HG03108 (cell line): ENCODE results near the gene ACOX1.
"Not testable (repeated sequence)": the region's sequence is repeated elsewhere in the genome, so short reads cannot be mapped to it uniquely, and the experiment has no call there.

Source experiments
- ATAC-seq: cut with Tn5 transposase; IDR thresholded peaks from one replicate; pipeline ENCODE4 v1.9.1; 2021; ENCODE audit warnings: moderate library complexity; ENCODE audit not compliant: unreplicated experiment

ACOX1 gene

DNA sequence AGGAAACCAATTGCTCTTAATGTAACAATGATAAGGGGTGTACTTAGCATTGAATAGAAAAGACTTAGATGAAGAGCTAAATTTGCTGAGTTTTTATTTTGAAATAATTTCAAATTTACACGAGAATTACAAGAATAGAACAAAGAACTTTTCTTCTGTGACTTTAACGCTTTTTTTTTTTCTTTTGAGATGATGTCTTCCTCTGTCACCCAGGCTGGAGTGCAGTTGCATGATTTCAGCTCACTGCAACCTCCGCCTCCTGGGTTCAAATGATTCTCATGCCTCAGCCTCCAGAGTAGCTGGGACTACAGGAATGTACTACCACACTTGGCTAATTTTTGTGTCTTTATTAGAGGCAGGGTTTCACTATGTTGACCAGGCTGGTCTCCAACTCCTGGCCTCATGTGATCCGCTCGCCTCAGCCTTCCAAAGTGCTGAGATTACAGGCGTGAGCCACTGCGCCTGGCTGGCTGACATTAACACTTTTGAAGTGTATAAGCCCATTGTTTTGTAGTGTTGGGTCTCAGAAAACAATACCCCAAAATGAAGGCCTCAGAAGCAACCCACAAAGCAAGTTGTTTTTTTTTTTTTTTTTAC, 2.2 kb upstream of the ACOX1 start:
- ATAC-seq: no peak

DNA sequence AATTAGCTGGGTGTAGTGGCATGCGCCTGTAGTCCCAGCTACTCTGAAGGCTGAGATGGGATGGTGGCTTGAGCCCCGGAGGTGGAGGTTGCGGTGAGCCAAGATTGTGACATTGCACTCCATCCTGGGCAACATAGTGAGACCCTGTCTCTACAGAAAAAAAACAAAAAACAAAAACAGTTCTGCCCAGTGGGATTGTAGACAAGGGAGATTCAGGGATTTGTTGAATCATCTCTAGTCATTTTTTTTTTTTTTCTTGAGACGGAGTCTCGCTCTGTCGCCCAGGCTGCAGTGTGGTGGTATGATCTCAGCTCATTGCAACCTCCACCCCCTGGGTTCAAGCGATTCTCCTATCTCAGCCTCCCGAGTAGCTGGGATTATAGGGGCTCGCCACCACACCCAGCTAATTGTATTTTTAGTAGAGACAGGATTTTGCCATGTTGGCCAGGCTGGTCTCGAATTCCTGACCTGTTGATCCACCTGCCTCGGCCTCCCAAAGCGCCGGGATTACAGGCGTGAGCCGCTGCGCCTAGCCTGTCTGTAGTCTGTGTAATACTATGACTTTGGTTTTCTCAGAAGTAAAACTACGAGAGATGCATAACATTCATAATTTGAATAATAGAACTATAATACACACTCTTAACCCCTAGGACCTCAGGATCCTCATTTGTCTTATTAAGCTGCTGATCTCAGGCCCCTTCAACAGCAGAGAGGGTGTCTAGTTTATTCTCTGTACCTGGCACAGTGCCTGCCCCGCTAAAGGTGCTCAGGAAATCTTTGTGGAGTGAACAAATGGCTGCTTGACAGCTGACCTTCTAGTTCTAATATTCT, 1.4 kb upstream of the ACOX1 start:
- no peak for ATAC-seq

DNA sequence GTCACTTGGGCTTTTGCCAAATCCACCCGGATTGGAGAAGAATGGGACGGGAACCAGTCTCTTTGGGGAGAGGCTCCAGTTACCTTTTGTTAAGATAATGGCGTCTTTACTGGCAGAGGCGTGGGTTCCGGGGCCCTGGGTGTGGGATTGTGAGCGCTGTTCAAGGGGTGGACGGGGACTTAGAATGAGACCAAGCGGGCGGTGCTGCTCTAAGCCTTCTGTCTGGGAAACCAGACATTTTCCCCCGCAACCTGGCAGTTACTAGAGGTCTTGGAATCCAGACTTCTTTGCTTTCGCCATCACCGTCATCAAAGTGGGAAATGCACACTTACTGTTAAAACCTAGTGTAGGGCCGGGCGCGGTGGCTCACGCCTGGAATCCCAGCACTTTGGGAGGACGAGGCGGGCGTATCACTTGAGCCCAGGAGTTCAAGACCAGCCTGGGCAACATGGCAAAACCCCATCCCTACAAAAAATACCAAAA, 780 bp upstream of the ACOX1 start:
- ATAC-seq: no peak

DNA sequence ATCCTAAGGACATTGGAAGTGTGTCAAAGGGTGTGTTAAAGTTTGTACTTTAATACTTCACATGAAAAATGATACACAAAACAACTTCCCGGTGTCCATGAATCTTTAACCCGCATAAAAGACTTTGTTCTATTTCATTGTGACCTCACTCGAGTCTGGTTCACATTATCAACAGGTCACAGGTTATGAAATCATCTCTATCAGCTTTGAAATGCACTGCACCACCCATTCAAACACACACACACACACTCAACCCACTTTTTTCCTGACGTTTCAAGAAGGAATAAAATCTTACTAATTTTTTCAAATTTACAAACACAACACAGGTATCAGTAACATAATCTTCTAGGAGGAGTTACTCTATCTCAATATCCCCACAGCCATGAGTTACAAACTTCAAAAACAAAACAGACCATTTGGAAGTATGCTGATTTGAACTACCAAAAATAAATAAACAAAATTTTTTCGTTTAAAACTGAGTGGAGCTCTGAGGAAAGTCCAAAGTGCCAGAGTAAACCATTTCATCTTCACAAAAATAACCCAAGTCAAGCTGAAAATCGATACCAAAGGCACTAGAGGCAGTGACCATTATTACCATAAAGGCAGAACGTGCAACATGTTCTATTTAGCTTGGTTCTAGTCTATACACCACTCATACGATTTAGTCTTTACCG, 2.7 kb downstream of the ACOX1 start:
- ATAC-seq: no peak

DNA sequence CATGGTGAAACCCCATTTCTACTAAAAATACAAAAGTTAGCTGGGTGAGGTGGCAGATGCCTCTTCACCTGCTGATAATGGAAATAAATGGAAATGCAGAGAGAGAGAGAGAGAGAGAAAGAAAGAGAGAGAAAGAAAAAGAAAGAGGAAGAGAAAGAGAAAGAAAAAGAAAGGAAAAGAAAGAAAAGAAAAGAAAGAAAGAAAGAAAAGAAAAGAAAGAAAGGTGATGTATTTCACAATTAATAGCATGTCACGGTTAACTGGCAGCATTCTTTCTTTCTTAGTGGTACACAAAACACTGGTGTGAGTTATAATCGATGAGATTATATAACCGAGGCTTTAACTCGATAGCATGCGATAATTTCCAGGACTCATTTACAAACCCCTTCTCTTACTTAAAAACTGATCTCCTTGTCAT, 3.2 kb downstream of the ACOX1 start:
- no peak for ATAC-seq

DNA sequence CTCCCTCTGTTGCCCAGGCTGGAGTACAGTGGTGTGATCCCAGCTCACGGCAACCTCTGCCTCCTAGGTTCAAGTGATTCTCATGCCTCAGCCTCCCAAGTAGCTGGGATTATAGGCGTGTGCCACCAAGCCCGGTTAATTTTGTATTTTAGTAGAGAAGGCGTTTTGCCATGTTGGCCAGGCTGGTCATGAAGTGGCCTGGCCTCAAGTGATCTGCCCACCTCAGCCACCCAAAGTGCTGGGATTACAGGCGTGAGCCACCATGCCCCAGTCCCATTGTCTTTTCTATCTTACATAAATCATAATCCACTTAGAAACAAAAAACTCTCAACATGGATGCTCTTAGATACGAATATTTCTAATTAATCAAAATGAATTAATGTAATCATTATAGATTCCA, 3.8 kb downstream of the ACOX1 start:
- ATAC-seq: not testable (repeated sequence)

DNA sequence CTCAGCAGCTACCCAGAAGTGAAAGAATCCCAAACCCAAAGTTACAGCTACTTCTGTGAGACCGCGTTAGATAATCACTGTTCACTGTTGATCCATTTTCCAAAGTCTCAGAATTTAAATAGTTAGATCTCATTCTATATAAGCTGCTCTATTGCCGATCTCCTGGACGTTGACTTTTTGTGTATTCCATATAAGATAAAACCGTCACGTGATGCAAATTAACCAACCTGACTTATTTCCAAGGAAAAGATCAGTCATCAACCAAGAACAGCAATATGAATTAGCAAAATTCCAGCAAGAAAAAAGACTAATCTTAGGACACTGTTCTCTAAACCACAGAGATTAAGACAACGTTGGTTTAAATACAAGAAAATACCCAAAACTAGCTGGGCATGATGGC, 8.3 kb downstream of the ACOX1 start:
- ATAC-seq: no peak

DNA sequence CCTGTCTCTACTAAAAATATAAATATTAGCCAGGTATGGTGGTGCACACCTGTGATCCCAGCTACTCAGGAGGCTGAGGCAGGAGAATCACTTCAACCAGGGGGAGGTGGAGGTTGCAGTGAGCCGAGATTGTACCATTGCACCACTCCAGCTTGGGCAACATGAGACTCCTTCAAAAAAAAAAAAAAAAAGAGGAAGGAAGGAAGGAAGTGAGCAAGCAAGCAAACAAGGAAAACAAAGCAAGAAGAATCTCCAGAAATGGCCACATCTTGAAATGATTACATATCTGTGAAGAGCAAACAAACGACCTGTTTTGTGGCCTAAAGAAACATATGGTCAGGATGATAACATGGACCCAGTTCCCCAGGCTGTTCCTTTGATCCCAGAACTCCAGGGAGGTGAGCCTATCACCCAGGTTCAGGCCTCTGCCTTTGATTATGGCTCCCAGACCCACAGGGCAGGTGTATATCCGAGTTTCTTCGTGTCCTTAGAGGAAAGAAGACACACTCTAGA, 8.9 kb downstream of the ACOX1 start:
- ATAC-seq: no peak

DNA sequence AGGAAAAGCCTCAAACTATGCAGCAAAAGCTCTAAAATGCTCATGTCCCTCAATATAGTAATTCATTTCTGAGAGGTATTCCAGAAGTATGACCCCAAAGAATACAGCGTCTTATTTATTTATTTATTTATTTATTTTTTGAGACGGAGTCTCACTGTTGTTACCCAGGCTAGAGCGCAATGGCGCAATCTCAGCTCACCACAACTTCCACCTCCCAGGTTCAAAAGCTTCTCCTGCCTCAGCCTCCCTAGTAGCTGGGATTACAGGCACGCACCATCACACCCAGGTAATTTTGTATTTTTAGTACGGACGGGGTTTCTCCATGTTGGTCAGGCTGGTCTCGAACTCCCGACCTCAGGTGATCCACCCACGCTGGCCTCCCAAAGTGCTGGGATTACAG, 9.9 kb downstream of the ACOX1 start:
- ATAC-seq: not testable (repeated sequence)

DNA sequence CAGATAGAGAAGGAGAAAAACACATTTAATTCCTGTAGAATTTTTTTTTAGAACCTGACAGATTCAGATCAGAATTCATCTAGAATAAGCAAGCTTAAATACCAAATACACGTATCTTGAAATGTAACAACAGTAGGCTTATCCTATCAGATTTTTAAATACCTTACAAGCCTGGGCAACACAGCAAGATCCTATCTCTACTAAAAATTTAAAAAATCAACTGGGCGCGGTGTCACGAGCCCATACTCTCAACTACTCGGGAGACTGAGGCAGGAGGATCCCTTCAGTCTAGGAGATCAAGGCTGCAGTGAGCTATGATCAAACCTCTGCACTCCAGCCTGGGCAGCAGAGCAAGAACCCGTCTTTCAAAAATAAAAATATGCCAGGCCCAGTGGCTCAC, 13.5 kb downstream of the ACOX1 start:
- ATAC-seq: no peak

DNA sequence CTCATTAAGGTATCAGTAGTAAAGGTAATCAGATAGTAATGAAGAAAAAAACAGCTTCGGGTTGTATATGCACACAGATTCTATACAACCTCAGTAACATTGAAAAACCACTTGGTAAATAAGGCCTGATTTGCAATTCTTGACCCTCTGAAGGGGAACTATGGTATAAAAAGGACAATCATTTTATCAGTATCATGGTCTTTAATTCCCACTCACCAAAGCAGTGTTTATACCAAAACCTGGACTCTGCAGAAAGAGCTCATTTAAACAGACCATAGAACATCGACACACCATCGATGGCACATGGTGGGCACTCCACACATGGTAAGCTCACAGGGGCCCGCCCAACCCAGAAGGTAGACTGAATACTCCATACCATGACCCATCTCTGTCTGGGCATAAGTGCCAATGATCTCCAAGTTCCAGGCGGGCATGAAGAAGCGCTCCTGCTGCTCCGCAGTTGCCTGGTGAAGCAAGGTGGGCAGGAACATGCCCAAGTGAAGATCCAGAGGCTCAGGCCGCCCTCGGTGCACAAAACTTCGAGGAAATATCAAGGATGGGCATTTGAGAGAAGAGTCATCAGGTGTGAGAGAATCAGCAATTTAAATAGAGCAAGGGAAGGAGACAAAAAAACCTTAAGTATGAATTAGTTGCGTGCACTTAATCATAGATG, 19.0 kb downstream of the ACOX1 start:
- no peak for ATAC-seq

DNA sequence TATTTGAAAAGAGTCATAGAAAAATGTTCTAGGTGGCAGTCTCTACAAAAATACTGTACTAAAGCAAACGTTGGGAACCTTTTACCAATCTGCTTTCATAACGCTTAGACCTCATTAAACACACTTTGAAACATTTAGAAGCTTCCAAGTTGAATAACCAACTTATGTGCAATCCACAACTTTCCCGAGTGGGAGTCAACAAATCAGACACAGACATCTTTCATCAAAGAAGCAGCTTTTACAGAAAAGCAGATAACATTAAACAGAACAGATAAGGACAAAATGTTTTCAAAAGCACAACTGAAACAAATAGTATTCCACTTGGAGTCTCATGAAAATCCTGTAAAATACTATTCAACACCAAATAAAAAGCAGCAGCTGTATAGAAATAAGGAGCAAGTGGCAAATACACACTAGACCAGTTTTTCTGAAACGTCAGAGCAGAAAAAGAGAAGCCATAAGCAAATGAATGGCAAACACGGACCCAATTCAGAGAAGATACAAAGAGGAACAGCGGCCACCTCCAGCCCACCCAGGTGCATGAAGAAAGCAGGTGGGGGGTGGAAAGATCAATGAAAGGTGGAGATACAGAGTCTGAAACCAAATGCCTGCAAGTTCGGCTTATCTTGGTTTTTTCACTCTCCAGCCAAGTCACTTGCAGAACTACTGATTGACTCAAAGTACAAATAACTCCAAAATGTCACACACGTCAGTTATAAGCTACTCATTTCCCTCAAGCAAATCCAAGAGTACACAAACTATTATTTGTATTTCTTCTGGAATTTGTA, 19.7 kb downstream of the ACOX1 start:
- ATAC-seq: no peak

DNA sequence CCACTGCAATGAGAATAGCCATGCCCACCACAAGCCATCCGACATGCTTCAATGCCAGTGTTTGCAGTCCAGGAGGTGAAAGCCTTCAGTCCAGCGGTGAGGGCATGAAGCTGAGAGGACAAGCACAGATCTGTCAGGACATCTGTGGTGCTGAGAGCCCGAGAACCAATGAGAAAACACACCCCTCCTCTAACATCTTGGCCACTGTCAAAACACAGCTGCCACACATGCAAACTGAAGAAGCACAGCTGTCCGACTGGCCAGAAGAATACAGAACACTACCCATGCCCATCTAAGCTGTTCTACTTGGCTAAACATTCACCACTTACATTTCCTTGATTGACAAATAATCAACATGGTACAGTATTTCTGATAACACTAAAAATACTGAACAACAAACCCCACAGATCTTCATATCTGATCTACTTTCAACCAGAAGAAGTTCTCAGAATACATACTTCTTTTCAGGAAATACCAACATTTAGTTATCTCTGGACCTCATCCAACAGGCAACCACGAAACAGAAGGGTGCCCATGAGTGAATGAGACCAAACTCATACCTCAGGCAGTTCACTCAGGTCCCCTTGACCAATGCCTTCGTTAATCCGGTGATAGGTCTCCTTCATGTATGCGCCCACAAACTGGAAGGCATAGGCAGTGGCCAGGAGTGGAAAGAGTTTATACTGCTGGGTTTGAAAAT, 28.0 kb downstream of the ACOX1 start:
- ATAC-seq: no peak

DNA sequence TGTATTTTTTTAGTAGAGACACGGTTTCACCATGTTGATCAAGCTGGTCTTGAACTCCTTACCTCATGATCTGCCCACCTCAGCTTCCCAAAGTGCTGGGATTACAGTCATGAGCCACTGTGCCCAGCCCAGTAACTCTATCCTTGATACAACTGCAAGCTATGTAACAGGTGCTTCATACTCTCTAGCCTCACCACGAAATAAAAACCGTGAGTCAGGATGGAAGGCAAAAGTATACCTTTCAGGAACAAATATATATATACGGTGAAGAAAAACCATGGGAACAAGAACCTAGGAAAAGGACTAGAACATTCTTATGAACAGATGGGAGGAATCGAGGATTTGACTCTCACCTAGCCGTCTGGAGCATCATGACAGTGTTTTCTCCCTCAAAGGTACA, 28.5 kb downstream of the ACOX1 start:
- ATAC-seq: no peak

DNA sequence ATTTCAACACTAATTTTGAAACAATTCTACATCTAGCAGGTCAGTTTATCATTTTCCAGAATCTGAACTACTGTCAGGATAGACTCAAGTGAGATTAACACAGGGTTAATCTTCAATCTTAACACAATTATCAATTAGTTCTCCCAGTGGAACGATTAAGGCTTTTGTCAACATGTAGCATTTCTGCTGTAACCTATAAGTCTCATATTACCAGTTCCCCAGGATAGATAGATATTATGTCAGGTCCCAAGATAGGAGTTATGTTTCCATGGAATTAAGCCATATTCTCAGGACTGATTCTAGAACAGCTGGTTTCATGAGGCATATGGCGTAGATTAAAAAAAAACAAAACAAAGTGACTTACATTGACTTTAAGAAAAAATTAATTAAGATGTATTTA, 33.8 kb downstream of the ACOX1 start:
- no peak for ATAC-seq

DNA sequence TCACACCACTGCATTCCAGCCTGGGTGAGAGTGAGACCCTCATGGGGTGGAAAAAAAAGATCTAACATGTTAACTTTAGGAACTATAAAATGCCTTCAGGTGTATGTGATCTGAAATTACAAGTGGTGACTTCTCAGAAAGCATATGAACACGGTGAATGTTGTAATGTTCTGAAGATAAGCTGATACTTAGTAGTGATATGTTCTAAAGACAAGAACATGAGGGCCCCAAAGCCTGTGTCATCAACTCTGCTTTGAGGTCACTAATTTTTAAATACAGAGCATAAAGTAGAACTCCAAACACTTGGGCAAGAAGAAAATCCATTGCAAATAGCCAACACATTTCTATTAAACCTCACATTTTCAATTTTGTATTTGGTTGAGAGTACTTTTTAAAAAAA, 35.5 kb downstream of the ACOX1 start:
- no peak for ATAC-seq

DNA sequence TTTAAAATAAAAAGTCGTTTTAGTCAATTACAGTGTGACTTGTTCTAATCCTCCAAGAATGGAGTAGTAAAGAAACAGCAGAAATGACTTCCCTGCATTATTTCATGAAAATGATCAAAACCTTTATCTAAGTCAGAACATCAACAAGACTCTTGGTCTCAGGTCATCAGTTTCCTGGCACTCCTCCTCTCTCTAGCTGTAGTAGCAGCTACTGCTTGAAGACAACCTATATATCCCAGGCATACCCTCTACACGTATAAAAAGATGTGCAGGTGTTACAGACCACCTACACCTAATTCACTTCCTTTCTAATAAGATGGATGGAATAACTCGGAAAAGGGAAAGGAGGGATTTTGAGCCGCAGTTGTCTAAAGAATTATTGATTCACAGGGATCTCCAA, 36.5 kb downstream of the ACOX1 start:
- ATAC-seq: no peak

DNA sequence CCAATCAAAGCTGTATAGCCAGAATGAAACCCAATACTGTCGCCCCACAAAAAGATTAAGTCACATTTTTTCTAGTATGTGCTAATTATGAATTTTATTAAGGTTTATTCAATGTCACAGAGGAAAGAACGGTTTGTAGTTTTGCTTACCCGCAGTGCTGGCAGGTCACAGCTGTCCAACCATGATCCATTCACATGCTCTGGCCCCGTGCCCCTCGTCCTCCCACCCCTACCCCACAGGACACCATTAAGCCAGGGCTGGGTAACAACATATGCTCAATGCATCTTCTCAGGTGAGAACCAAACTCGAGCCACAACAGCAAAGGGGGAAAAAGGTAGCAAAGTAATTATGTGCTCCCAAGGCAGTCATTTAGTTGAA, 37.5 kb downstream of the ACOX1 start:
- ATAC-seq: no peak

DNA sequence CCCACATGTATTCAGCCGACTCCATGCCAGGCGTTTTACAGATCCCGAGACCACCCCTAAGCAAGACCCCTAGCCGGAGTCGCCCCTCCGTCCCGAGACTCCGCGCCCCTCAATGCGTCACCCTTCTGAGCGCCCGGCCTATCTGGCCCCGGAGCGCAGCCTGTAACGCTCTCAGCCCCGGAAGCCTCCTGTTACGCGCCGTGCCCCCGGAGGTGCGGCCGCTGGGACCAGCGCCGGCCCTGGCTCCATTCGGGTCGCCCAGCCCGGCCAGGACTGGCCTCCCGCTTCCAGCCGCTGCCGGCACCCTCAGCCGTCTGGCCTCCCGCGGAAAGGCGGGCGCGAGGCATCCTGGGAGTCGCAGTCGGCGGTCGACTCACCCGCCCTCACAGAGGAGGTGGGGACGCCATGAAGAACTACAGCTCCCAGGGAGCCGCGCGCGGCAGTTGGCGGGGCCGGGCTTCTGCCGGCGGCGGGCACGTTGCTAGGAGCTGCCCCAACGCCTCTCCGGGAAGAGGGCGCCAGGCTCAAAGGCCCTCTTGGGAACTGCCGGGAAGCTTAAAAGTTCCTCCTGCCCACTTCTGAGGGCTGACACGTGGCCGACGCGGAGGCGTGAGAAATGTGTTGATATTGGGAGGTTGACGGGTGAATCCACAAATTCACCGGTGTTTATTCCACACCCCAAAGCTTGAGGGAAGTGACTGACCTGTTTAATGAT, 38.1 kb downstream of the ACOX1 start, which contains the start of gene FBF1:
TSS of gene FBF1 (minus strand) at position 316 of the 715 bp plus-strand sequence. CDS start 2,893 bp downstream, outside the sequence.
- ATAC-seq: peak; percentile 97
